CD14-positive monocyte (primary cell): ENCODE measurements around the gene CCDC112. TPM values are rescaled to one million over a fixed set of nuclear protein-coding genes. Genes with fewer than 3 reads are reported as not detected.

Source experiments
- DNase-seq, 3 donors: peaks; one replicate each; pipeline ENCODE4 v3.0.0-alpha.2; 2011 to 2022
- H2AFZ ChIP-seq: 2 replicates; pipeline ENCODE4 v1.6.0; 2012; ENCODE audit warnings: mild to moderate bottlenecking, low read depth, low read length, inconsistent platforms; ENCODE audit not compliant: insufficient read depth, poor library complexity, severe bottlenecking
- H3K27ac ChIP-seq, 2 donors: 1 replicate in 1 of 2; 2 replicates in 1 of 2; pipeline ENCODE4 v1.5.1; 2012 to 2013; ENCODE audit warnings: low read length in 2 of 2, control low read depth in 1 of 2, inconsistent platforms in 1 of 2, low read depth in 1 of 2, mild to moderate bottlenecking in 1 of 2
- H3K27me3 ChIP-seq, 2 donors: one replicate each; pipeline versions ENCODE4 v1.6.0 to v1.6.1; 2011 to 2013; ENCODE audit warnings: low read length in 2 of 2; ENCODE audit not compliant: control insufficient read depth in 2 of 2, insufficient read depth in 2 of 2
- H3K36me3 ChIP-seq, 2 donors: replicated peaks in 1 of 2; 1 replicate in 1 of 2; 2 replicates in 1 of 2; pipeline versions ENCODE4 v1.5.1 to v1.6.1; 2012 to 2013; ENCODE audit warnings: low read length in 2 of 2, control low read depth in 1 of 2, inconsistent platforms in 1 of 2, mild to moderate bottlenecking in 1 of 2; ENCODE audit not compliant: insufficient read depth in 2 of 2, control insufficient read depth in 1 of 2
- H3K4me1 ChIP-seq, 2 donors: 1 replicate in 1 of 2; 2 replicates in 1 of 2; pipeline versions ENCODE4 v1.5.1 to v1.6.1; 2012 to 2013; ENCODE audit warnings: low read length in 2 of 2, control low read depth in 1 of 2, inconsistent platforms in 1 of 2, mild to moderate bottlenecking in 1 of 2, moderate library complexity in 1 of 2; ENCODE audit not compliant: insufficient read depth in 2 of 2, control insufficient read depth in 1 of 2
- H3K4me2 ChIP-seq: replicated peaks from 2 replicates; pipeline ENCODE3; 2012; ENCODE audit warnings: low read length, moderate library complexity, mild to moderate bottlenecking; ENCODE audit not compliant: poor library complexity, severe bottlenecking; ENCODE audit errors: extremely low read depth
- H3K4me3 ChIP-seq, 3 experiments: fragments of 200-600 bp in 1 of 3; sonication (generic) in 1 of 3; replicated peaks in 1 of 3; 1 replicate in 2 of 3; 2 replicates in 1 of 3; pipeline ENCODE4 v1.5.1; 2011 to 2013; ENCODE audit warnings: low read length in 3 of 3, mild to moderate bottlenecking in 3 of 3, control low read depth in 2 of 3, low read depth in 2 of 3, inconsistent platforms in 1 of 3, moderate library complexity in 1 of 3
- H3K79me2 ChIP-seq: 2 replicates; pipeline ENCODE4 v1.6.0; 2012; ENCODE audit warnings: mild to moderate bottlenecking, control low read depth, inconsistent platforms, low read length, moderate library complexity; ENCODE audit not compliant: insufficient read depth
- H3K9ac ChIP-seq: 2 replicates; pipeline ENCODE4 v1.6.0; 2017; ENCODE audit warnings: low read length, mild to moderate bottlenecking; ENCODE audit not compliant: insufficient read depth, poor library complexity, severe bottlenecking
- H3K9me3 ChIP-seq, 2 donors: replicated peaks in 1 of 2; 1 replicate in 1 of 2; 2 replicates in 1 of 2; pipeline versions ENCODE4 v1.5.1 to v1.6.1; 2012 to 2013; ENCODE audit warnings: low read length in 2 of 2, control low read depth in 1 of 2; ENCODE audit not compliant: control insufficient read depth in 1 of 2, insufficient read depth in 1 of 2
- H4K20me1 ChIP-seq: 2 replicates; pipeline ENCODE4 v1.6.0; 2012; ENCODE audit warnings: mild to moderate bottlenecking, low read length, control low read depth, moderate library complexity; ENCODE audit not compliant: insufficient read depth
- H3K27ac Mint-ChIP-seq, 7 donors: one replicate each; pipeline ENCODE4 v1.8.0; 2020; ENCODE audit warnings: mild to moderate bottlenecking in 7 of 7, mixed read lengths in 7 of 7, moderate library complexity in 6 of 7, inconsistent platforms in 2 of 7
- H3K27me3 Mint-ChIP-seq, 3 donors: one replicate each; pipeline ENCODE4 v1.8.0; 2021 to 2022; ENCODE audit warnings: low read depth in 3 of 3, mild to moderate bottlenecking in 3 of 3, mixed read lengths in 3 of 3, moderate library complexity in 3 of 3, inconsistent platforms in 1 of 3
- H3K36me3 Mint-ChIP-seq, 2 donors: one replicate each; pipeline ENCODE4 v1.8.0; 2020; ENCODE audit warnings: mixed read lengths in 2 of 2, inconsistent platforms in 1 of 2, mild to moderate bottlenecking in 1 of 2
- H3K4me1 Mint-ChIP-seq: one replicate; pipeline ENCODE4 v1.8.0; 2020; ENCODE audit warnings: mild to moderate bottlenecking, mixed read lengths
- H3K4me3 Mint-ChIP-seq, 2 donors: one replicate each; pipeline ENCODE4 v1.8.0; 2020; ENCODE audit warnings: mild to moderate bottlenecking in 2 of 2, mixed read lengths in 2 of 2, moderate library complexity in 1 of 2
- H3K9me3 Mint-ChIP-seq, 7 donors: one replicate each; pipeline ENCODE4 v1.8.0; 2020 to 2022; ENCODE audit warnings: mixed read lengths in 7 of 7, mild to moderate bottlenecking in 6 of 7, moderate library complexity in 6 of 7, inconsistent platforms in 2 of 7
- CTCF ChIP-seq: fragments of 200-600 bp; IDR thresholded peaks from one replicate; pipeline ENCODE4 v1.8.0; 2022; ENCODE audit warnings: antibody characterized with exemption, mild to moderate bottlenecking
- WGBS: methylation state at CpG from one replicate; pipeline ENCODE4 v1.1.5; 2013; ENCODE audit warnings: missing lambda C conversion rate; ENCODE audit not compliant: insufficient coverage; 5-methylcytosine and 5-hydroxymethylcytosine counted together
- intact Hi-C, 2 donors: fragments of 100-400 bp; cut with micrococcal nuclease; formaldehyde crosslinking; loops; one replicate each; pipeline versions ENCODE4 v1.15.0 to v1.15.1; 2023
- polyA plus RNA-seq, 3 donors: library from polyadenylated mRNA; depleted of rRNA in 1 of 3; unstranded in 2 of 3; stranded (reverse) in 1 of 3; fragments of 300-500 nt in 2 of 3; fragments of >200 nt in 1 of 3; fragmentation: Illumina TruSeq in 2 of 3; gene quantifications; 1 replicate in 2 of 3; 2 replicates in 1 of 3; pipeline ENCODE4 v1.2.3, GENCODE V29; 2012 to 2021

Gene CCDC112
- polyA plus RNA-seq, 3 donors: 4.3 to 6.2 (median 5.9) TPM

DNA sequence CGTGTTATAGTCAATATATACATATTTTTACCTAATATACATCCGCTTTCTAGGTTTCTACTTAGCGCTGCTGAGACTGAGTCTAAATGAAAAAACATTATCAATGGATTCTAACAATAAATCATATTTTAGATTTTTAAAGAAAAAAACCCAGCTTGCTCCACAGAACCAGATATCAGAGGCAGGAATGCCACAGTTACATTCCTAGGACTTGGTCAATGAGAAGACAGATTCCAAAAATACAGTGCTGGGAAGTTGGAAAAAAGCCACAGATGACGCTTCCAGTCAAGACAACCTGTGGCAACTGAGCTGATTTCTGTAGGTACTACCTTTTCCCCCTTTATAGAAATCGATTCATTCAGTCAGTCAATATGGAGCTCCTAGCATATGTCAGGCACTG is 577 bp upstream of the CCDC112 start:
- Mint-ChIP-seq H3K36me3 (peaks cover 4 to 6% of the 10 kb centered on the region in 2 donors), H3K27me3 (peaks cover 0 to 8% (median 3%) of the 10 kb centered on the region in 3 donors), H3K9me3 (peaks cover 0 to 2% (median 0%) of the 10 kb centered on the region in 7 donors), H3K4me1 (peaks cover 20% of the 10 kb centered on the region), H3K27ac (no peak overlapping the region), H3K4me3 (peak overlapping the region in 1 of 2 donors; percentile 14)
- Histone ChIP-seq H3K9ac (no peak overlapping the region), H3K4me3 (no peak overlapping the region), H3K36me3 (no peaks in the 10 kb centered on the region), H3K27ac (no peak overlapping the region), H3K4me2 (peak overlapping the region; percentile 10), H3K9me3 (no peaks in the 10 kb centered on the region), H3K4me1 (peaks cover 13% of the 10 kb centered on the region in 2 donors), H2AFZ (no peak overlapping the region), H3K79me2 (peaks cover 33% of the 10 kb centered on the region), H4K20me1 (peaks cover 22% of the 10 kb centered on the region), H3K27me3 (peaks cover 0 to 3% of the 10 kb centered on the region in 2 donors)
- TF ChIP-seq CTCF: no peak
- 100% methylated on average over 1 of the region's 5 CpGs for WGBS
- intact Hi-C loops: loop anchor here in 1 of 2 donors (10.0 kb wide), 1 partner anchor 122 kb away; no protein-coding TSS in a partner anchor
- DNase-seq: no peak

- H3K27me3 ChIP-seq: no peaks in the 10 kb centered on the region
- peaks cover 13% of the 10 kb centered on the region in 2 donors for H3K4me1 ChIP-seq
- Mint-ChIP-seq H3K4me3 (peak overlapping the region; percentile 90 to 98), H3K36me3 (peaks cover 7 to 9% of the 10 kb centered on the region in 2 donors), H3K4me1 (peaks cover 20% of the 10 kb centered on the region), H3K27ac (peak overlapping the region in 5 of 7 donors; percentile 2 to 77 (median 38)), H3K9me3 (peaks cover 0 to 2% (median 0%) of the 10 kb centered on the region in 7 donors), H3K27me3 (peaks cover 0 to 7% (median under 1%) of the 10 kb centered on the region in 3 donors)
- no peaks in the 10 kb centered on the region for H3K9me3 ChIP-seq
- H3K27ac ChIP-seq: peak overlapping the region in 1 of 2 donors; percentile 76
- H3K4me3 ChIP-seq: peak overlapping the region; percentile 53 to 87 (median 69)
- TF ChIP-seq CTCF: no peak
- intact Hi-C loops: loop anchor here in 1 of 2 donors (10.0 kb wide), 1 partner anchor 121 kb away; no protein-coding TSS in a partner anchor
- H2AFZ ChIP-seq: peak overlapping the region; percentile 97
- peaks cover 22% of the 10 kb centered on the region for H4K20me1 ChIP-seq
- peak overlapping the region; percentile 96 for H3K4me2 ChIP-seq
- WGBS: 21% methylated on average over 11 of the region's 11 CpGs
- DNase-seq: no peak
- H3K79me2 ChIP-seq: peaks cover 38% of the 10 kb centered on the region
- H3K9ac ChIP-seq: peak overlapping the region; percentile 78
- H3K36me3 ChIP-seq: no peaks in the 10 kb centered on the region
Measured at GRCh38 chr5:115295777-115296123, 704 bp downstream of the CCDC112 start.
